Measurements from ENCODE around the gene PLPP7. TPM values are rescaled to one million over a fixed set of nuclear protein-coding genes. Genes with fewer than 3 reads are reported as not detected.

PLPP7 gene
- total RNA-seq, 2 donors from 2014 or later, result 2.1 to 3.6 TPM

GRCh38 chr9:131309530-131310276 lies 20.2 kb downstream of the PLPP7 start:
- Histone ChIP-seq H3K36me3 (replicated peaks in 1 of 2; ENCODE audit: insufficient read depth in 1 of 2, low read depth in 2 of 2) (no peaks in the 10 kb centered on the region), H3K9me3 (no peaks in the 10 kb centered on the region), H3K27ac (no peak overlapping the region), H3K27me3 (no peaks in the 10 kb centered on the region), H3K4me3 (no peak overlapping the region), H3K4me1 (no peaks in the 10 kb centered on the region)
- intact Hi-C loops (cut with DNase I), result no loop called here
- no peak for DNase-seq
- ATAC-seq, result no peak
- WGBS, 2 donors, result 80 to 90% methylated on average over 10 to 18 of the region's 18 CpGs
- TF ChIP-seq CTCF (IDR thresholded peaks at IDR 0.05), result no peak
- TF ChIP-seq POLR2A (IDR thresholded peaks at IDR 0.05), result no peak

- ATAC-seq, result no peak
- no peaks in the 10 kb centered on the region for H3K27me3 ChIP-seq
- 23 to 60% methylated on average over 1 to 20 of the region's 20 CpGs for WGBS, 2 donors
- H3K9me3 ChIP-seq, result no peaks in the 10 kb centered on the region
- intact Hi-C loops (cut with DNase I), result no loop called here
- no peak overlapping the region for H3K4me3 ChIP-seq
- no peaks in the 10 kb centered on the region for H3K36me3 ChIP-seq (replicated peaks in 1 of 2; ENCODE audit: insufficient read depth in 1 of 2, low read depth in 2 of 2)
- TF ChIP-seq POLR2A (IDR thresholded peaks at IDR 0.05), result no peak
- no peak for TF ChIP-seq CTCF (IDR thresholded peaks at IDR 0.05)
- H3K4me1 ChIP-seq, result no peaks in the 10 kb centered on the region
- peak in 1 of 4 donors; percentile 12 for DNase-seq
- H3K27ac ChIP-seq, result no peak overlapping the region
Observed at GRCh38 chr9:131310833-131311554, 21.5 kb downstream of the PLPP7 start.

- Histone ChIP-seq H3K27ac (no peak overlapping the region), H3K4me1 (no peaks in the 10 kb centered on the region), H3K36me3 (replicated peaks in 1 of 2; ENCODE audit: insufficient read depth in 1 of 2, low read depth in 2 of 2) (no peaks in the 10 kb centered on the region), H3K27me3 (no peaks in the 10 kb centered on the region), H3K4me3 (no peak overlapping the region), H3K9me3 (no peaks in the 10 kb centered on the region)
- DNase-seq (no peak), ATAC-seq (no peak)
- TF ChIP-seq CTCF (IDR thresholded peaks at IDR 0.05) (no peak), POLR2A (IDR thresholded peaks at IDR 0.05) (no peak)
- 79 to 84% methylated on average over 9 of the region's 9 CpGs for WGBS, 2 donors
- intact Hi-C loops (cut with DNase I), result no loop called here
Observed at GRCh38 chr9:131312246-131312645, 22.7 kb downstream of the PLPP7 start.

GRCh38 chr9:131312822-131313770 lies 23.6 kb downstream of the PLPP7 start:
- Histone ChIP-seq H3K9me3 (no peaks in the 10 kb centered on the region), H3K27me3 (no peaks in the 10 kb centered on the region), H3K4me1 (no peaks in the 10 kb centered on the region), H3K27ac (no peak overlapping the region), H3K36me3 (replicated peaks in 1 of 2; ENCODE audit: insufficient read depth in 1 of 2, low read depth in 2 of 2) (no peaks in the 10 kb centered on the region), H3K4me3 (no peak overlapping the region)
- ATAC-seq (no peak), DNase-seq (no peak)
- intact Hi-C loops (cut with DNase I), result no loop called here
- WGBS, 2 donors, result 90 to 93% methylated on average over 26 to 28 of the region's 28 CpGs
- TF ChIP-seq CTCF (IDR thresholded peaks at IDR 0.05) (no peak), POLR2A (IDR thresholded peaks at IDR 0.05) (no peak)
